GM20000 (cell line): ENCODE results near the gene ASCC3.

ENCODE experiments used
- DNase-seq: peaks from one replicate; pipeline ENCODE4 v3.0.0; 2012; ENCODE audit warnings: low spot score
- CTCF ChIP-seq: IDR thresholded peaks from 2 replicates; pipeline ENCODE4 v1.5.1; 2012; ENCODE audit warnings: mild to moderate bottlenecking, control low read depth; ENCODE audit errors: extremely low read depth, missing control alignments

ASCC3 gene

GRCh38 chr6:100479179-100480035, 401.7 kb downstream of the ASCC3 start:
- no peak for DNase-seq
- TF ChIP-seq CTCF = peak; percentile 8

GRCh38 chr6:100475554-100476320, 405.4 kb downstream of the ASCC3 start:
- TF ChIP-seq CTCF = no peak
- no peak for DNase-seq

- no peak for DNase-seq
- no peak for TF ChIP-seq CTCF
Measured at GRCh38 chr6:100473182-100473581, 407.9 kb downstream of the ASCC3 start.

GRCh38 chr6:100472674-100473073, 408.5 kb downstream of the ASCC3 start:
- DNase-seq = peak; percentile 56

GRCh38 chr6:100470422-100471120, 410.6 kb downstream of the ASCC3 start:
- DNase-seq = no peak
- no peak for TF ChIP-seq CTCF

More at GRCh38 chr6:100472674-100473073, 408.5 kb downstream of the ASCC3 start:
- no peak for TF ChIP-seq CTCF

- no peak for DNase-seq
- no peak for TF ChIP-seq CTCF
Measured at GRCh38 chr6:100469101-100469859, 411.8 kb downstream of the ASCC3 start.
